Mammary epithelial cell (primary cell): ENCODE data around the gene NEK7.

Source experiments
- CTCF ChIP-seq, 2 donors: IDR thresholded peaks in 1 of 2; conservative IDR thresholded peaks in 1 of 2; 2 replicates each; pipeline ENCODE4 v1.5.1; 2011 to 2012; ENCODE audit warnings: inconsistent platforms in 2 of 2, low read length in 2 of 2, mild to moderate bottlenecking in 2 of 2, control low read depth in 1 of 2, low read depth in 1 of 2; ENCODE audit not compliant: insufficient read depth in 1 of 2; ENCODE audit errors: extremely low read depth in 1 of 2
- EZH2 ChIP-seq: IDR thresholded peaks from 2 replicates; pipeline ENCODE4 v1.6.1; 2012; ENCODE audit warnings: low read length, inconsistent platforms, borderline replicate concordance

- no peak for TF ChIP-seq CTCF (conservative IDR thresholded peaks at IDR 0.05 in 1 of 2, IDR thresholded peaks at IDR 0.05 in 1 of 2; ENCODE audit: extremely low read depth in 1 of 2, insufficient read depth in 1 of 2, low read depth in 1 of 2, low read length in 2 of 2)
- no peak for TF ChIP-seq EZH2
These were observed 28.3 kb upstream of the NEK7 start for GRCh38 chr1:198128533-198128932.
